Adrenal gland (tissue), 12 donors: ENCODE data around the gene ACSF3. TPM values are rescaled to one million over a fixed set of nuclear protein-coding genes. Genes with fewer than 3 reads are reported as not detected.

Experiments used
- DNase-seq, 7 donors: peaks; one replicate each; pipeline ENCODE4 v3.0.0-alpha.2; 2019 to 2020
- H3K27ac ChIP-seq, 5 donors: fragments of 200-600 bp; sonication (generic) in 4 of 5; 1 replicate in 3 of 5; 2 replicates in 2 of 5; pipeline versions ENCODE4 v1.5.1 to v1.8.0; 2016 to 2020; ENCODE audit warnings: mild to moderate bottlenecking in 1 of 5
- H3K27me3 ChIP-seq: fragments of 200-600 bp; 2 replicates; pipeline ENCODE4 v1.8.0; 2021
- H3K36me3 ChIP-seq, 2 donors: fragments of 200-600 bp; replicated peaks in 1 of 2; 1 replicate in 1 of 2; 2 replicates in 1 of 2; pipeline versions ENCODE4 v1.5.1 to v1.8.0; 2018 to 2022
- H3K4me1 ChIP-seq, 2 donors: fragments of 200-600 bp; replicated peaks in 1 of 2; 1 replicate in 1 of 2; 2 replicates in 1 of 2; pipeline versions ENCODE4 v1.5.1 to v1.8.0; 2018 to 2021
- H3K4me3 ChIP-seq, 4 donors: fragments of 200-600 bp; sonication (generic) in 3 of 4; one replicate each; pipeline ENCODE4 v1.5.1; 2016 to 2018
- H3K9me3 ChIP-seq, 3 donors: fragments of 200-600 bp; sonication (generic) in 1 of 3; replicated peaks in 1 of 3; 1 replicate in 2 of 3; 2 replicates in 1 of 3; pipeline versions ENCODE4 v1.5.1 to v1.8.0; 2016 to 2021
- POLR2A ChIP-seq, 2 donors: fragments of 450-650 bp; IDR thresholded peaks; one replicate each; pipeline ENCODE4 v1.6.1; 2017; ENCODE audit warnings: antibody characterized with exemption in 2 of 2, mild to moderate bottlenecking in 2 of 2, moderate library complexity in 1 of 2
- WGBS, 4 donors: extraction: QIAGEN DNeasy Blood & Tissue Kit in 2 of 4; methylation state at CpG; one replicate each; pipeline versions ENCODE4 v1.1.5 to v1.1.7; 2013 to 2017; 5-methylcytosine and 5-hydroxymethylcytosine counted together
- intact Hi-C, 2 donors: fragments of 100-400 bp; cut with DNase I; formaldehyde crosslinking; loops; one replicate each; pipeline versions ENCODE4 v1.14.1 to v1.15.0; 2022 to 2023
- polyA plus RNA-seq, 3 donors: library from polyadenylated mRNA; stranded (reverse); fragments of 200-250 nt in 2 of 3; fragments of 350-450 nt in 1 of 3; fragmentation: Illumina TruSeq in 1 of 3; extraction: RNeasy Lipid Tissue Mini Kit (QIAGEN cat#74804) in 1 of 3; gene quantifications; one replicate each; pipeline ENCODE4 v1.2.3, GENCODE V29; 2013 to 2014
- total RNA-seq, 9 donors: library from RNA; depleted of rRNA in 4 of 9; stranded (reverse); fragments of >200 nt in 4 of 9; fragments of 120-200 nt in 1 of 9; fragmentation: NEBNext Ultra II Directional in 1 of 9; extraction: Animal tissue kit (Norgen Biotek cat#: 25700) in 1 of 9; gene quantifications; one replicate each; pipeline versions ENCODE4 v1.1.0 to v1.2.4, GENCODE V29; 2013 to 2023
- TF ChIP-seq, protein P1 (sequence below), 6 experiments: fragments of 450-650 bp in 4 of 6; fragments of 200-600 bp in 2 of 6; sonication (generic) in 1 of 6; IDR thresholded peaks; 1 replicate in 5 of 6; 2 replicates in 1 of 6; pipeline versions ENCODE4 v1.5.1 to v1.8.0; 2016 to 2021; ENCODE audit warnings: antibody characterized with exemption in 6 of 6, mild to moderate bottlenecking in 2 of 6, moderate library complexity in 1 of 6
- donor health status: healthy with polysubstance abuse.
- donor health status: Bipolar disorder and iron deficiency.
- donor health status: DM: yes; HTN: yes; CAD: no.
- donor health status: DM: no; HTN: no; CAD: no.
- donor health status: DM: no; HTN: no; CAD: no.
- donor health status: DM: yes; HTN: yes; CAD: no.

Gene ACSF3
- total and polyA plus RNA-seq, 12 donors, result 32.4 to 90.3 (median 57.0) TPM

DNA sequence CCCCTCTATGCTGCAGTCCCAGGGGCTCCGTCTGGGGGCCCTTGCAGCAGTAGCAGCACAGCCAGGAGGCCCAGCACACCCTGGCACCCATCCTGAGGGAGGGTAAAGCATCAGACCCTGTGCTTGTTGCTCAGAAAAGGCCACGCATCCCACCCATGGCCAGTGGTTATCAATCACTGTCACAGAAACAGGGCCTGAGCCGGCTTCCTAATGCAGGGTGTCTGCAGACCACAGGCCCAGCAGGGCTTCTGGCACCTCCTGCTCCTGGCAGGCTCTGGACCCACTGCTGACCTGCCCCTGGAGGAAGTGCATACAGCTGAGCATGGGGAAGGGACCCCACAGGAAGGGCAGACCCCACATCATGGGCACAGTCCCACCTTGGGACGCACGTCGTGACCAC lies 51.0 kb downstream of the ACSF3 start:
- H3K27ac ChIP-seq, result no peak overlapping the region
- DNase-seq, result no peak
- 75 to 100% (median 86%) methylated on average over 4 to 6 of the region's 6 CpGs for WGBS, 4 donors
- no peaks in the 10 kb centered on the region for H3K27me3 ChIP-seq
- no peak for TF ChIP-seq POLR2A (IDR thresholded peaks at IDR 0.05)
- TF ChIP-seq, protein P1, sequence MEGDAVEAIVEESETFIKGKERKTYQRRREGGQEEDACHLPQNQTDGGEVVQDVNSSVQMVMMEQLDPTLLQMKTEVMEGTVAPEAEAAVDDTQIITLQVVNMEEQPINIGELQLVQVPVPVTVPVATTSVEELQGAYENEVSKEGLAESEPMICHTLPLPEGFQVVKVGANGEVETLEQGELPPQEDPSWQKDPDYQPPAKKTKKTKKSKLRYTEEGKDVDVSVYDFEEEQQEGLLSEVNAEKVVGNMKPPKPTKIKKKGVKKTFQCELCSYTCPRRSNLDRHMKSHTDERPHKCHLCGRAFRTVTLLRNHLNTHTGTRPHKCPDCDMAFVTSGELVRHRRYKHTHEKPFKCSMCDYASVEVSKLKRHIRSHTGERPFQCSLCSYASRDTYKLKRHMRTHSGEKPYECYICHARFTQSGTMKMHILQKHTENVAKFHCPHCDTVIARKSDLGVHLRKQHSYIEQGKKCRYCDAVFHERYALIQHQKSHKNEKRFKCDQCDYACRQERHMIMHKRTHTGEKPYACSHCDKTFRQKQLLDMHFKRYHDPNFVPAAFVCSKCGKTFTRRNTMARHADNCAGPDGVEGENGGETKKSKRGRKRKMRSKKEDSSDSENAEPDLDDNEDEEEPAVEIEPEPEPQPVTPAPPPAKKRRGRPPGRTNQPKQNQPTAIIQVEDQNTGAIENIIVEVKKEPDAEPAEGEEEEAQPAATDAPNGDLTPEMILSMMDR (IDR thresholded peaks at IDR 0.05), result no peak
- H3K4me1 ChIP-seq, result no peaks in the 10 kb centered on the region
- intact Hi-C loops, result no loop called here
- no peaks in the 10 kb centered on the region for H3K9me3 ChIP-seq
- H3K4me3 ChIP-seq, result no peak overlapping the region
- peaks cover 0 to 41% of the 10 kb centered on the region in 2 donors for H3K36me3 ChIP-seq

DNA sequence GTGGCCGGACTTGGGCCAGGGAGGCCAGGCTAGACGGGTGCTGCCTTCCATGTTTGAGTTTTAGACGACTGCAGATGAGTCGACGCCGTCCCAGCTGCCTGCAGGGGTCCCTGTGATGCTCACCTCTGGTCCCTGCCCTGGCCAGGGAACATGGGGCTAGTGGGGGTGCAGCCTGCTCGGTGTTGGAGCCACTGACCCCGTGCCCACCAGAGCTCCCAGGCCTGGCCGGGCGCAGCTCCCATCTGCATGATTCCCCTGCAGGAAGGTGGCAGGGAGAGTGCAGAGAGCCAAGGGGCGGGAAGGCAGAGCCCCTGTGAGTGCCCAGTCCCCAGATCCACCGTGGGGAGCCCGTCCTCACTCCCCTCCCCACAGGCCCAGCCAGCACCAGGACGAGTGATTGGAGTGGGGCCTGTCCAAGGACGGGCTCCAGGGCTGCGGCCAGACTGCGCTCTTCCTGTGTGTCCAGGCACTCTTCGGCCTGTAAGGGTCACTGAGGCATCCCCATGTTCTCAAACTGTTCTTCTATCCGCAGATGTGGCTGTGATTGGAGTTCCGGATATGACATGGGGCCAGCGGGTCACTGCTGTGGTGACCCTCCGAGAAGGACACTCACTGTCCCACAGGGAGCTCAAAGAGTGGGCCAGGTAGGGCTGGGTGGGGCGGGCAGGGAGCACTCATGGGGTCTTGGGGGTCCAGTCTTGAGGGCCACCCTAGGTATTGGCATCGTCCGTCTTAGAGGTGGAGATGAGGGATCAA lies 51.9 kb downstream of the ACSF3 start:
- Histone ChIP-seq H3K27ac (no peak overlapping the region), H3K9me3 (no peaks in the 10 kb centered on the region), H3K27me3 (no peaks in the 10 kb centered on the region), H3K36me3 (peaks cover 0 to 48% of the 10 kb centered on the region in 2 donors), H3K4me3 (no peak overlapping the region), H3K4me1 (no peaks in the 10 kb centered on the region)
- 91 to 98% (median 96%) methylated on average over 7 to 25 of the region's 25 CpGs for WGBS, 4 donors
- TF ChIP-seq, protein P1 (IDR thresholded peaks at IDR 0.05), result no peak
- no peak for TF ChIP-seq POLR2A (IDR thresholded peaks at IDR 0.05)
- DNase-seq, result no peak
- intact Hi-C loops, result no loop called here

DNA sequence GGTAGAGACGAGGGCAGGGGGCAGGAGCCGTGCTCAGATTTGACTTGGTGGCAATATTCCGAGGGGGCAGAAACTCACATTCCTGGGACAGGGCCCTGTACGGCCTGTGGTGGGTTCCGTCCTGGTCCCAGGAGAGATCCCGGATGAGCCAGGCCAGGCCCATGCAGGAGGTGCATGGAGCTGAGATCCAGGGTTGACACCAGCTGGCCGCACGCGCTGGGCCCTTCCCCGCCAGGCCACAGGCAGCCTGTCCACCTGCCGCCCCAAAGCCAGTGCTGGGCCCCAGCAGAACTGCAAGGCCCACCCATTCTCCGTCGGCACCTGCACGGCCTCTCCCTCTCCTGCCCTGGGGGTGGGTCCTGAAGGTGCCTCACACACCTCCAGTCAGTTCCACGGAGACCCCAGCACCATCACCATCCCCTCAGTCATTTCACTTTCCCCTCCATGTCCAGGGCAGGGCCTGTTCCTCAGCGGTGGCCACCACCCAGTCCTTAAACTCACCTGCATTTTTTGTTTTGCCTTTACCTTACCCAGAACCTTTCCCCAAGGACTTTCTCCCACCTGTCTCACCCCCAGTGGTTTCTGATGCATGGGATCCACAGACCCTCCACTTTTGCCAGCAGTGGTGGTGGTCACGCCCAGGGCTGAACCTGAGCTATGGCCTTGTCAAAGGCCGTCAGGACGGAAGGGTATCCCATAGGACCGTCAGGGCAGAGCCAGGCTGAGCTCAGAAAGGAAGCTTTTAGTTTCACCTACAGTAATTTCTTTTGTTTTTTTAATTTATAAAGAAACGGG lies 52.8 kb downstream of the ACSF3 start:
- TF ChIP-seq, protein P1 (IDR thresholded peaks at IDR 0.05), result no peak
- no peak for TF ChIP-seq POLR2A (IDR thresholded peaks at IDR 0.05)
- Histone ChIP-seq H3K27ac (no peak overlapping the region), H3K36me3 (peaks cover 0 to 40% of the 10 kb centered on the region in 2 donors), H3K27me3 (no peaks in the 10 kb centered on the region), H3K4me3 (no peak overlapping the region), H3K4me1 (no peaks in the 10 kb centered on the region), H3K9me3 (no peaks in the 10 kb centered on the region)
- WGBS, 4 donors, result 96 to 97% (median 97%) methylated on average over 15 to 21 of the region's 21 CpGs
- intact Hi-C loops, result no loop called here
- DNase-seq, result no peak

DNA sequence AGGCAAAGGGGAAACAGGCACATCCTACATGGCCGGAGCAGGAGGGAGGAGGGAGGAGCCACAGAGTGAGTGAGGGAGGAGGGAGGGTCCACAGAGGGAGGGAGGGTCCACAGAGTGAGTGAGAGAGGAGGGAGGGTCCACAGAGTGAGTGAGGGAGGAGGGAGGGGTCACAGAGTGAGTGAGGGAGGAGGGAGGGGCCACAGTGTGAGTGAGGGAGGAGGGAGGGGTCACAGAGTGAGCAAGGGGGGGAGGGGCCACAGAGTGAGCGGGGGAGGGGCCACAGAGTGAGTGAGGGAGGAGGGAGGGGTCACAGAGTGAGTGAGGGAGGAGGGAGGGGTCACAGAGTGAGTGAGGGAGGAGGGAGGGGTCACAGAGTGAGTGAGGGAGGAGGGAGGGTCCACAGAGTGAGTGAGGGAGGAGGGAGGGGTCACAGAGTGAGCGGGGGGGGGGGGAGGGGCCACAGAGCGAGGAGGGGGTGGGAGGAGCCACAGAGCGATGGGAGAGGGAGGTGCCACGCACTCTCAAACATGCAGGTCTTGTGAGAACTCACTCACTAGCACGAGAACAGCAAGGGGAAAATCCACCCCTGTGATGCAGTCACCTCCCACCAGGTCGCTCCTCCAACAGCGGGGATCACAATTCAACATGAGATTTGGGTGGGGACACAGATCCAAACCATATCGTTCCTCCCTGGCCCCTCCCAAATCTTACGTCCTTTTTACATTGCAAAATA lies 53.6 kb downstream of the ACSF3 start:
- no peak for DNase-seq
- H3K27ac ChIP-seq, result no peak overlapping the region
- 91 to 94% (median 92%) methylated on average over 6 to 11 of the region's 11 CpGs for WGBS, 4 donors
- no peak for TF ChIP-seq POLR2A (IDR thresholded peaks at IDR 0.05)
- TF ChIP-seq, protein P1 (IDR thresholded peaks at IDR 0.05), result no peak
- H3K36me3 ChIP-seq, result peaks cover 0 to 32% of the 10 kb centered on the region in 2 donors
- H3K9me3 ChIP-seq, result no peaks in the 10 kb centered on the region
- no peaks in the 10 kb centered on the region for H3K4me1 ChIP-seq
- H3K27me3 ChIP-seq, result no peaks in the 10 kb centered on the region
- intact Hi-C loops, result no loop called here
- no peak overlapping the region for H3K4me3 ChIP-seq
